Kidney (tissue), 14 donors: ENCODE measurements around the gene OXSR1. TPM values are rescaled to one million over a fixed set of nuclear protein-coding genes. Genes with fewer than 3 reads are reported as not detected.

ENCODE experiments used
- DNase-seq, 5 donors: peaks; one replicate each; pipeline ENCODE4 v3.0.0-alpha.2; 2013 to 2020
- FAIRE-seq: peaks from 2 replicates; lab custom pipeline; 2012; peaks lifted over from hg19 to GRCh38; lab: Jason Lieb, UNC
- H3K27ac ChIP-seq, 2 donors: one replicate each; pipeline ENCODE4 v1.7.0; 2013; ENCODE audit warnings: low read depth in 2 of 2, low read length in 2 of 2, inconsistent platforms in 1 of 2
- H3K27me3 ChIP-seq: one replicate; pipeline ENCODE4 v1.7.1; 2013; ENCODE audit warnings: low read length, inconsistent platforms; ENCODE audit not compliant: control insufficient read depth, insufficient read depth
- H3K36me3 ChIP-seq, 3 donors: one replicate each; pipeline versions ENCODE4 v1.7.0 to v1.7.1; 2013; ENCODE audit warnings: low read length in 3 of 3, control low read depth in 1 of 3, inconsistent platforms in 1 of 3; ENCODE audit not compliant: insufficient read depth in 3 of 3, control insufficient read depth in 2 of 3
- H3K4me1 ChIP-seq, 3 donors: one replicate each; pipeline versions ENCODE4 v1.7.0 to v1.7.1; 2013; ENCODE audit warnings: low read length in 3 of 3, inconsistent platforms in 1 of 3, low read depth in 1 of 3; ENCODE audit not compliant: control insufficient read depth in 2 of 3, insufficient read depth in 2 of 3
- H3K4me3 ChIP-seq, 3 donors: one replicate each; pipeline versions ENCODE4 v1.7.0 to v1.8.1; 2013; ENCODE audit warnings: low read length in 3 of 3, control low read depth in 1 of 3, inconsistent platforms in 1 of 3
- H3K9ac ChIP-seq, 3 donors: one replicate each; pipeline versions ENCODE4 v1.7.0 to v1.7.1; 2013; ENCODE audit warnings: low read length in 3 of 3, control low read depth in 1 of 3, inconsistent platforms in 1 of 3
- H3K9me3 ChIP-seq, 3 donors: one replicate each; pipeline versions ENCODE4 v1.7.0 to v1.7.1; 2013; ENCODE audit warnings: low read length in 3 of 3, control low read depth in 1 of 3, inconsistent platforms in 1 of 3; ENCODE audit not compliant: control insufficient read depth in 2 of 3, insufficient read depth in 1 of 3
- CTCF ChIP-seq: IDR thresholded peaks from 3 replicates; pipeline ENCODE4 v1.5.1; 2012; ENCODE audit warnings: mild to moderate bottlenecking, moderate library complexity, borderline replicate concordance; ENCODE audit not compliant: insufficient read depth; ENCODE audit errors: extremely low read depth
- intact Hi-C: fragments of 100-400 bp; cut with DNase I; formaldehyde crosslinking; loops from one replicate; pipeline ENCODE4 v1.11.1; 2022
- polyA plus RNA-seq: library from polyadenylated mRNA; stranded (reverse); fragments of 350-450 nt; fragmentation: Illumina TruSeq; extraction: RNeasy Lipid Tissue Mini Kit (QIAGEN cat#74804); gene quantifications from one replicate; pipeline ENCODE4 v1.2.3, GENCODE V29; 2014; ENCODE audit warnings: low read depth, low replicate concordance; ENCODE audit not compliant: insufficient read depth
- total RNA-seq: library from RNA; stranded (reverse); fragmentation: NEBNext Ultra II Directional; extraction: Animal tissue kit (Norgen Biotek cat#: 25700); gene quantifications from one replicate; pipeline ENCODE4 v1.2.1, GENCODE V29; 2021
- donor health status: control.
- donor health status: control.
- donor health status: control.
- donor health status: control.
- donor health status: control.
- donor health status: DM: yes; HTN: yes; CAD: no.
- donor health status: Normal renal cell carcinoma (clear cell type).

OXSR1 gene
- total and polyA plus RNA-seq, 2 donors from 2014 or later = 16.7 to 40.0 TPM

DNA sequence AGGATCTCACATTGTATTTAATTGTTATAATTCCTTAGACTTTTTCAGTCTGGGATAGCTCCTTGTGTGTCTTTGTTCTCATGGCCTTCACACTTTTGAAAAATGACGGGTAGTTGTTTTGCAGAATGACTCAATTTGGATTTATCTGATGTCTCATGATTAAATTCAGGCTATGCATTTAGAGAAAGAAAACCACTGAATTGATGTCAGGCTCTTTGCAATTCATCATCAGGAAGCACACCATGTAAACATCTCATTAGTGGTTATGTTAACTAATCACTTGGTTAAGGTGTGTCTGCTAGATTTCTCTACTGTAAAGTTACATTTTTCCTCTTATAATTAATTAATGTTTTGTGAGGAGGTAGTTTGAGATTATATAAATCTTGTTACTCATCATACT, 92.2 kb downstream of the OXSR1 start:
- no peak for TF ChIP-seq CTCF
- FAIRE-seq = no peak

DNA sequence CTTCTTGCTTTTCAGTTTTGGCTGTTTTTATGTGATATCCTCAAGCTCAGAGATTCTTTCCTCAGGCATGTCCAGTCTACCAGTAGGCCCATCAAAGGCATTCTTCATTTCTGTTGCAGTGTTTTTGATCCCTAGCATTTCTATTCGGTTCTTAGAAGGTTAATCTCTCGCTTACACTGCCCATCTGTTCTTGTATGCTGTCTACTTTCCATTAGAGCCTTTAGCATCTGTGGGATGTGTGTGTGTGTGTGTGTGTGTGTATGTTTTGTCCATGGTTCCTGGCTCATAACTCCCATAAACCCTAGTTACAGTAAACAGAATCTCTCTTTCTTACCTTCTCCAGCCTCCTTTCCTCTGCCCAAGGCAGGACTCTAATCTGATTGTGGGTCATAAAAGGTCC, 95.1 kb downstream of the OXSR1 start:
- no peak for FAIRE-seq
- intact Hi-C loops = no loop called here

More for the DNA sequence above, 92.2 kb downstream of the OXSR1 start:
- H3K9ac ChIP-seq = no peak overlapping the region
- peaks cover 0 to 8% (median 2%) of the 10 kb centered on the region in 3 donors for H3K4me1 ChIP-seq
- intact Hi-C loops = no loop called here
- H3K27me3 ChIP-seq = no peaks in the 10 kb centered on the region
- no peak overlapping the region for H3K4me3 ChIP-seq
- no peak for DNase-seq
- no peak overlapping the region for H3K27ac ChIP-seq
- H3K36me3 ChIP-seq = peaks cover 0 to 16% (median 8%) of the 10 kb centered on the region in 3 donors
- H3K9me3 ChIP-seq = peaks cover 0 to 7% (median 0%) of the 10 kb centered on the region in 3 donors

DNA sequence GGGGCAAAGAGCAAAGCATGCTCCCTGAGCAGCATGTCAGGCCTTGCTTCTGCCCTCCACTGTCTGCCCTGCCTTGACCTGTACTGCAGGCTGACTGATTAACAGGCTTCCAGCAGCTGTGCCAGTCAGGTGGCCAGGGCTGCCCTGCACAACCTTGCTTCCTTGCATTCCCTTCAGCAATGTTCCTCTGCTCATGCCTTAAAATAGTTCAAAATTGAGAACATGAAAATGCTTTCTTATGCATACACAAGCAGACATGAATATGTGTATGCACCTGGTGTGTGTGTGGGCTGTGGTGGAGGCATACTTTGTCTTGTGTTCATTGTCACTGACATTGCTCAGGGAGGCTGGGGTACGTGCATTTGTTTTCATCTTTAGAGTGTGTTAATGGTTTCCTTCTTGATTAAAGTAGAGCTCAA, 99.0 kb downstream of the OXSR1 start:
- intact Hi-C loops = no loop called here
- H3K27ac ChIP-seq = peak overlapping the region; percentile 33
- DNase-seq (peak in 2 of 5 donors; percentile 16 to 53), FAIRE-seq (no peak)
- H3K9me3 ChIP-seq = peaks cover 0 to 7% (median 0%) of the 10 kb centered on the region in 3 donors
- no peak overlapping the region for H3K4me3 ChIP-seq
- TF ChIP-seq CTCF = no peak
- H3K9ac ChIP-seq = no peak overlapping the region
- no peaks in the 10 kb centered on the region for H3K27me3 ChIP-seq
- H3K36me3 ChIP-seq = no peaks in the 10 kb centered on the region
- peaks cover 0 to 29% (median 28%) of the 10 kb centered on the region in 3 donors for H3K4me1 ChIP-seq

More for the DNA sequence above, 95.1 kb downstream of the OXSR1 start:
- TF ChIP-seq CTCF = no peak
- H3K4me3 ChIP-seq = no peak overlapping the region
- no peak for DNase-seq
- H3K9me3 ChIP-seq = peaks cover 0 to 7% (median 0%) of the 10 kb centered on the region in 3 donors
- peaks cover 0 to 30% (median 17%) of the 10 kb centered on the region in 3 donors for H3K4me1 ChIP-seq
- H3K27ac ChIP-seq = no peak overlapping the region
- no peaks in the 10 kb centered on the region for H3K36me3 ChIP-seq
- H3K9ac ChIP-seq = no peak overlapping the region
- H3K27me3 ChIP-seq = no peaks in the 10 kb centered on the region

- Histone ChIP-seq H3K9me3 (peaks cover 0 to 7% (median 0%) of the 10 kb centered on the region in 3 donors), H3K27me3 (no peaks in the 10 kb centered on the region), H3K9ac (no peak overlapping the region), H3K36me3 (no peaks in the 10 kb centered on the region), H3K4me1 (peaks cover 0 to 29% (median 28%) of the 10 kb centered on the region in 3 donors), H3K27ac (peak overlapping the region; percentile 33), H3K4me3 (no peak overlapping the region)
- FAIRE-seq (no peak), DNase-seq (no peak)
- intact Hi-C loops = no loop called here
- no peak for TF ChIP-seq CTCF
Measured at GRCh38 chr3:38264779-38265178, 99.4 kb downstream of the OXSR1 start.
